Epithelial cell of proximal tubule (primary cell): ENCODE results near the gene TBL3. TPM values are rescaled to one million over a fixed set of nuclear protein-coding genes. Genes with fewer than 3 reads are reported as not detected.

Experiments
- DNase-seq: peaks from one replicate; pipeline ENCODE4 v3.0.0-alpha.2; 2011; ENCODE audit warnings: low read depth
- H3K4me3 ChIP-seq: 2 replicates; pipeline ENCODE4 v1.5.1; 2011; ENCODE audit warnings: low read depth, mild to moderate bottlenecking, low read length
- total RNA-seq: library from RNA; depleted of rRNA; stranded (reverse); fragments of >200 nt; gene quantifications from 2 replicates; pipeline ENCODE4 v1.2.3, GENCODE V29; 2015
- TF ChIP-seq, protein P1 (sequence below): conservative IDR thresholded peaks from 2 replicates; pipeline ENCODE4 v1.5.1; 2012; ENCODE audit warnings: low read depth, mild to moderate bottlenecking, low read length

The TBL3 gene
- total RNA-seq, 1 donor from 2014 or later, result 127 TPM

DNA sequence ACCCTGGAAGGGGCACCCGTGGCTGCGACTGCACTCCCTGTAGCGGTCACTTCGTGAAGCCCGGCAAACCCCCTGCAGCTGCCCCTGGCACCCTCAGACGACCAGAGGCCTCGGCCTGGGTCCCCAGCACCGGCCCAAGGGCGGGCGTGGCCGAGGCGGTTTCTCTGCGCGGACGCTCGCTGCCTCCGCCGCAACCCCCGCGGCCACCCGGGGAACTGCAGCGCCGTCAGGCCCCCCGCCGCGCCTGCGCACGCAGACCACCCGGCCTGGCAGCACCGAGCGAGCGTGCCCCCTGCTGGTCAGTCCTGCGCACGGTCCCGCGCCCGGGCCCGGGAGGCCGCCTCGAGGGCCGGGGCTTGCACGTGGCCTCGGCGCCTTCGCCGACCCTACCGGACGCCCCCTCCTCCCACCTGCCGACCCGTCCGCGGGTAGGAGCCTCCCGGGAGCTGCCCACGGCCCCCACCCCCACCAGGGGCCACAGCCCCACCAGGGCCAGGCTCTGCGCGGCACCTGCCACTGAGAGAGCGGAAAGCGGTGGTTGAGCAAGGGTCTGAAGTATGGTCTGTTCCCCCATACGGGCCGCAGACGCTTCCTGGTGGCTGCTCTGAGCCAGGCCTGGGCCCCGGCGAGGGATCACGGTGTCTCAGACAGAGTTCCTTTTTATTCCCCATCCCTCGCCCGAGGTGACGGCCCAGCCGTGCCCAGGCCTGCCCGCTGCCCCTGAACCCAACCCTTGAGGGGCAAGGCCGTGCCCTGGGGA lies 42.1 kb upstream of the TBL3 start:
- DNase-seq, result no peak
- TF ChIP-seq, protein P1, sequence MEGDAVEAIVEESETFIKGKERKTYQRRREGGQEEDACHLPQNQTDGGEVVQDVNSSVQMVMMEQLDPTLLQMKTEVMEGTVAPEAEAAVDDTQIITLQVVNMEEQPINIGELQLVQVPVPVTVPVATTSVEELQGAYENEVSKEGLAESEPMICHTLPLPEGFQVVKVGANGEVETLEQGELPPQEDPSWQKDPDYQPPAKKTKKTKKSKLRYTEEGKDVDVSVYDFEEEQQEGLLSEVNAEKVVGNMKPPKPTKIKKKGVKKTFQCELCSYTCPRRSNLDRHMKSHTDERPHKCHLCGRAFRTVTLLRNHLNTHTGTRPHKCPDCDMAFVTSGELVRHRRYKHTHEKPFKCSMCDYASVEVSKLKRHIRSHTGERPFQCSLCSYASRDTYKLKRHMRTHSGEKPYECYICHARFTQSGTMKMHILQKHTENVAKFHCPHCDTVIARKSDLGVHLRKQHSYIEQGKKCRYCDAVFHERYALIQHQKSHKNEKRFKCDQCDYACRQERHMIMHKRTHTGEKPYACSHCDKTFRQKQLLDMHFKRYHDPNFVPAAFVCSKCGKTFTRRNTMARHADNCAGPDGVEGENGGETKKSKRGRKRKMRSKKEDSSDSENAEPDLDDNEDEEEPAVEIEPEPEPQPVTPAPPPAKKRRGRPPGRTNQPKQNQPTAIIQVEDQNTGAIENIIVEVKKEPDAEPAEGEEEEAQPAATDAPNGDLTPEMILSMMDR, result peak; percentile 73
- H3K4me3 ChIP-seq, result peak overlapping the region; percentile 64

GRCh38 chr16:1930338-1930720 lies 41.5 kb upstream of the TBL3 start:
- no peak for DNase-seq
- no peak overlapping the region for H3K4me3 ChIP-seq
- TF ChIP-seq, protein P1, result no peak

GRCh38 chr16:1932050-1933028 lies 39.5 kb upstream of the TBL3 start:
- TF ChIP-seq, protein P1, result peak; percentile 49
- no peak for DNase-seq
- no peak overlapping the region for H3K4me3 ChIP-seq

GRCh38 chr16:1933097-1933661 lies 38.7 kb upstream of the TBL3 start:
- TF ChIP-seq, protein P1, result no peak
- no peak overlapping the region for H3K4me3 ChIP-seq
- DNase-seq, result no peak

- no peak overlapping the region for H3K4me3 ChIP-seq
- TF ChIP-seq, protein P1, result no peak
- DNase-seq, result no peak
Observed at GRCh38 chr16:1936945-1937479, 34.8 kb upstream of the TBL3 start.

DNA sequence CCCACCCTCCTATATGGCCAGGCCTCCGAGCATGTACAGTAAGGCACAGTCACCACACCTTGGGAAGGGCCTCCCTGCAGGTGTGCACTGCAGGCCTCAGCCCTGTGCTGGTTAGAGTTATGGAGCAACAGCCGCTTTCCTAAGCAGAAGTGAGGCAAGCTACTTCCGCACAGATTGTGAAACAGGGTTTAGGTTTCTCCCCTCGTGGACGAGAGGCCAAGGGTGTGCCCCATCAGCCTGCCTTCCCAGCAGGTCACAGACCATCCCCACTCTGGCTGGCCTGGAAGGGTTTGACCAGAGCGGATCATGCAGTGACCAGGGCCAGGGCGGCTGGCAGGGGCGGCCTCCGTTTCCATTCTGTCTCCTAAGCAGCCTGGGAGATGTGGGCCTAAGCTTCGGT lies 33.5 kb upstream of the TBL3 start:
- H3K4me3 ChIP-seq, result no peak overlapping the region
- no peak for DNase-seq
- TF ChIP-seq, protein P1, result no peak
